ENCODE data around the gene EFCAB9.

The EFCAB9 gene

DNA sequence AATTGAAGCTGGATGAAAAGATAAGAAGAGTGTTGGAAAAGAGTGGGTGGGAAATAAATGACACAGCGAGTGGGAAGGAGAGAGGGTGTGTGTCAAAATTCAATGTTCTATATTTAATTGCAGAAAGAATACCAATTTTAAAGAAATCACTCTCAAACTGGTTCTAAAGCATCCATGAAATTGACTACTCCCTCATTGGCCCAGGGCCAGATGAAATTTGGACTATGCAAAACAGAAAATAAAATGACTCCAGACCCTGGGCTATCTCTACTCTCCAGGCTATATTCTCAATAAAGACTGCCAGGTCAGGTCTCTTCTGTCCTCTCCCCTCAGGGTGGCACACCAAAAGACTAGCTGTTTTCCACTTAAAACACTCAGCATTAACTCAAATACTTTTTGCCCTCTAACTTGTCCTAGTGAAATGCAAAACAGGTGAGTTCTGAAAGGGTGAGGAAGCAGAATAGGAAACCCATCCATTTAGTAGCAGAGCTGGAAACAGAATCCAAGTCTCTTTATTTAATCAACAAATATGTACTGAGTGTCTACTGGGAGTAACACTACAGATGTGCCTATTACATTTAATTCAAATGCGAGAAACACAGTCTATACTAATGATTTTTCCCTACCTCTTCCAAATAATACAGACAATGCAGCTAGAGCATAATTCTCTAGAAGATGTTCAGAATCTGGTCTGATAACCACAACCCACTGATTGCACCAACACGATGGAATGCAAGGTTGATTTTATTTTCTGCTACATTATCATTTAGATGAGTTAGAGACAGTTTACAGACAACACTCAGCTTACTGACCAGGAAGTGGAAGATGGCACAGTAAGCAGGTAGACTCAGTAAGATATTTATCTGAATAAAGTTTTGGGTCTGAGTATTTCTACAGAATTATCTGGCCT, 42.1 kb downstream of the EFCAB9 start:
- DNase-seq (ENCODE audit: low read depth in 1 of 2, low spot score in 1 of 2), result no peak

DNA sequence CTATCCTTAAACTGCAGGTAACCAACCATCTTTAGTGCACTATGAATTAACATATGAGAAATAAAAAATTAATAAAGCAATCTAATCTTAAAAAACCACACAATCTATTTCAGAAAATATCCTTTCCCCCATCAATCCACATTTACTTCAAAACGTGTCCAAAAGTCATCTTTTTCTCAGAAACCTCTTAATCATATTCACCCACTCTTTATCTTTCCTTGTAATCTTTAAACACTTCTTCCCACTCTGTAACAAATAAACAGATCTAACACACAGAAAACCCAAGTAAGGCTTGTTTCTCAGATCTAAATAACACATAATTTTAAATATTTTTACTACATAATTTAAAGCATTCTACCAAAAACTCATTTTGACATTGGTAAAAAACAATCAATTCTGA, 44.4 kb downstream of the EFCAB9 start:
- DNase-seq (ENCODE audit: low read depth in 1 of 2, low spot score in 1 of 2), result no peak

DNA sequence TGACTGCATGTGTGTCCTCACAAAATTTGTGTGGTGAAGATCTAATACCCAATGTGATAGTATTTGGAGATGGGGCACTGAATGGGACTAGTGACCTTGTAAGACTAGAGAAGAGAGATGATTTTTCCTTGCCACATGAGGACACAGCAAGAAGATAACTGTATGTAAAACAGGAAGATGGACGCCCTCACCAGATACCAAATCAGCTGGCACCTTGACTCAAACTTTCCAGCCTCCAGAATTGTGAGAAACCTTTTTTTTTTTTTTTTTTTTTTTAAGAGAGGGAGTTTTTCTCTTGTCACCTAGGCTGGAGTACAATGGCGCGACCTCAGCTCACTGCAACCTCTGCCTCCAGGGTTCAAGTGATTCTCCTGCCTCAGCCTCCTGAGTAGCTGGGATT, 49.3 kb downstream of the EFCAB9 start:
- DNase-seq (ENCODE audit: low read depth in 1 of 2, low spot score in 1 of 2), result no peak

GRCh38 chr5:172245046-172245445, 51.1 kb downstream of the EFCAB9 start:
- DNase-seq (ENCODE audit: low read depth in 1 of 2, low spot score in 1 of 2), result no peak

- no peak for DNase-seq (ENCODE audit: low read depth in 1 of 2, low spot score in 1 of 2)
These were observed 51.7 kb downstream of the EFCAB9 start for GRCh38 chr5:172245703-172246125.

GRCh38 chr5:172248637-172249036, 54.7 kb downstream of the EFCAB9 start:
- no peak for DNase-seq (ENCODE audit: low read depth in 1 of 2, low spot score in 1 of 2)

DNA sequence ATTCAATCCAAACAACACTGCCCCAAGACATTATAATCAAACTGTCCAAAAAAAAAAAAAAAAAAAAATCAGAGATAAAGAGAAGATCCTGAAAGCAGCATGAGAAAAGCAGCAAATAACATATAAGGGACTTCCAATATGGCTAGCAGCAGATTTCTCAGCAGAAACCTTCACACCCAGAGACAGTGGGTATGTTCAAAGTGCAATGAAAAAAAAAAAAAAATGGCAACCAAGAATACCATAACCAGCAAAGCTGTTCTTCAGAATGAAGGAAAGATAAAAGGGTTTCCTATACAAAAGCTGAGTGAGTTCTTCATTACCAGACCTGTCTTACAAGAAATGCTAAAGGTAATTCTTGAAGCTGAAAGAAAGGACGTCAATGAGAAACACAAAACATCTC, 57.4 kb downstream of the EFCAB9 start:
- no peak for DNase-seq (ENCODE audit: low read depth in 1 of 2, low spot score in 1 of 2)

GRCh38 chr5:172252501-172252900, 58.5 kb downstream of the EFCAB9 start:
- no peak for DNase-seq (ENCODE audit: low read depth in 1 of 2, low spot score in 1 of 2)

Measured in stimulated activated CD4-positive, alpha-beta T cell treated with anti-CD3 and anti-CD28 coated beads, Interleukin-15, amount 100 ng/mL, for 1 hour (primary cell).